Measurements from ENCODE around the gene OR10H4.

- no peak for TF ChIP-seq CTCF (IDR thresholded peaks at IDR 0.05)
- TF ChIP-seq POLR2A (IDR thresholded peaks at IDR 0.05), result no peak
- TF ChIP-seq POLR2AphosphoS5 (IDR thresholded peaks at IDR 0.05), result no peak
These were observed 22.5 kb downstream of the OR10H4 start for GRCh38 chr19:15971224-15971780.

Measured in breast epithelium (tissue), 3 donors.